K562 (cell line): ENCODE measurements around the gene CNPY4. TPM values are rescaled to one million over a fixed set of nuclear protein-coding genes. Genes with fewer than 3 reads are reported as not detected.

Source experiments
- CEBPG ChIP-seq, 3 experiments: fragments of 200-800 bp in 1 of 3; sonication (Bioruptor generic) in 1 of 3; sonication (generic) in 1 of 3; formaldehyde crosslinking in 1 of 3; IDR thresholded peaks in 2 of 3; conservative IDR thresholded peaks in 1 of 3; 2 replicates each; pipeline versions ENCODE4 v1.6.1 to v1.8.0; 2016 to 2022; ENCODE audit warnings: missing compliant biosample characterization in 2 of 3, missing genetic modification characterization in 2 of 3, mild to moderate bottlenecking in 1 of 3, missing genetic modification reagents in 1 of 3
- CTBP1 ChIP-seq: fragments of 450-650 bp; IDR thresholded peaks from 2 replicates; pipeline ENCODE4 v1.6.1; 2016; ENCODE audit warnings: borderline replicate concordance
- ELF1 ChIP-seq: fragments of 200-800 bp; sonication (Bioruptor generic); IDR thresholded peaks from 2 replicates; pipeline ENCODE4 v1.6.1; 2016; ENCODE audit warnings: missing genetic modification characterization, missing compliant biosample characterization
- FOXK1 ChIP-seq: sonication (generic); formaldehyde crosslinking; IDR thresholded peaks from 2 replicates; pipeline ENCODE4 v1.8.0; 2022; ENCODE audit warnings: missing genetic modification reagents, mild to moderate bottlenecking, borderline replicate concordance
- HMGXB4 ChIP-seq: sonication (generic); formaldehyde crosslinking; IDR thresholded peaks from 2 replicates; pipeline ENCODE4 v1.8.1; 2023; ENCODE audit warnings: mild to moderate bottlenecking, missing genetic modification reagents
- JUN ChIP-seq, 2 experiments: sonication (generic) in 1 of 2; formaldehyde crosslinking in 1 of 2; IDR thresholded peaks; 2 replicates each; pipeline versions ENCODE4 v1.6.1 to v1.8.0; 2012 to 2022; ENCODE audit warnings: borderline replicate concordance in 2 of 2, mild to moderate bottlenecking in 2 of 2, improper control_type of control experiment in 1 of 2, low read depth in 1 of 2, low read length in 1 of 2, missing genetic modification reagents in 1 of 2
- NCOA1 ChIP-seq: fragments of 450-650 bp; IDR thresholded peaks from 2 replicates; pipeline ENCODE4 v1.6.1; 2016; ENCODE audit warnings: low read depth
- PBX2 ChIP-seq, 2 experiments: IDR thresholded peaks in 1 of 2; conservative IDR thresholded peaks in 1 of 2; 2 replicates each; pipeline ENCODE4 v1.6.1; 2016; ENCODE audit warnings: low read depth in 2 of 2, mild to moderate bottlenecking in 1 of 2, missing compliant biosample characterization in 1 of 2, missing genetic modification characterization in 1 of 2, moderate library complexity in 1 of 2
- POLR2H ChIP-seq: IDR thresholded peaks from 2 replicates; pipeline ENCODE4 v1.6.1; 2016; ENCODE audit warnings: missing genetic modification characterization, low read depth, mild to moderate bottlenecking, control low read depth, missing compliant biosample characterization, moderate library complexity
- XRCC3 ChIP-seq: fragments of 450-650 bp; IDR thresholded peaks from 2 replicates; pipeline ENCODE4 v1.6.1; 2017; ENCODE audit warnings: mild to moderate bottlenecking, moderate library complexity
- ZEB2 ChIP-seq: fragments of 450-650 bp; IDR thresholded peaks from 2 replicates; pipeline ENCODE4 v1.6.1; 2016
- ZNF347 ChIP-seq: fragments of 450-650 bp; formaldehyde crosslinking; IDR thresholded peaks from 2 replicates; pipeline ENCODE4 v1.4.0; 2020; ENCODE audit warnings: low read depth, mild to moderate bottlenecking, moderate library complexity
- ZNF583 ChIP-seq: fragments of 250-450 bp; sonication (Bioruptor Pico); IDR thresholded peaks from 2 replicates; pipeline ENCODE4 v1.4.0; 2020
- polyA plus RNA-seq, 8 experiments: library from polyadenylated mRNA; depleted of rRNA in 4 of 8; stranded (reverse) in 5 of 8; unstranded in 3 of 8; fragments of >200 nt; fragmentation: Nextera tagmentation in 2 of 8; fragmentation: Illumina TruSeq in 1 of 8; extraction: Ambion mirVana in 2 of 8; extraction: Trizol in 1 of 8; gene quantifications; 2 replicates each; pipeline versions ENCODE4 v1.2.1 to v1.2.3, GENCODE V29; 2011 to 2014; ENCODE audit warnings: inconsistent platforms in 1 of 8, missing spikeins in 1 of 8
- total RNA-seq, 7 experiments: library from RNA; depleted of rRNA in 6 of 7; stranded (reverse); fragments of >200 nt in 6 of 7; fragmentation: Illumina TruSeq in 2 of 7; extraction: Trizol in 2 of 7; gene quantifications; 2 replicates each; pipeline versions ENCODE4 v1.2.1 to v1.2.3, GENCODE V29; 2011 to 2021; ENCODE audit warnings: low replicate concordance in 1 of 7
- TF ChIP-seq, protein P1 (sequence below): sonication (generic); formaldehyde crosslinking; IDR thresholded peaks from 2 replicates; pipeline ENCODE4 v1.8.0; 2022; ENCODE audit warnings: missing genetic modification reagents, mild to moderate bottlenecking, borderline replicate concordance
- TF ChIP-seq, protein P2 (sequence below): fragments of 450-650 bp; formaldehyde crosslinking; IDR thresholded peaks from 2 replicates; pipeline ENCODE4 v1.4.0; 2020; ENCODE audit warnings: mild to moderate bottlenecking
- TF ChIP-seq, protein P3 (sequence below): fragments of 450-650 bp; conservative IDR thresholded peaks from 2 replicates; pipeline ENCODE4 v1.6.1; 2016; ENCODE audit warnings: missing genetic modification characterization, low read depth, mild to moderate bottlenecking, control low read depth, missing compliant biosample characterization

CNPY4 gene
- total and polyA plus RNA-seq, 9 of the 15 experiments (the other 6 are each of a cell fraction or from before 2014, with no cell fraction given), result 1.9 to 11.2 (median 7.0) TPM

- TF ChIP-seq PBX2 (CRISPR knock-in tag; IDR thresholded peaks at IDR 0.05; ENCODE audit: low read depth), result no peak
- TF ChIP-seq PBX2 (tag; conservative IDR thresholded peaks at IDR 0.05; ENCODE audit: low read depth), result no peak; the same call in 1 of the 2 replicates
- TF ChIP-seq JUN (IDR thresholded peaks at IDR 0.05; ENCODE audit: borderline replicate concordance, low read depth, low read length), result no peak
- no peak for TF ChIP-seq JUN (CRISPR knock-in tag; IDR thresholded peaks at IDR 0.05; ENCODE audit: borderline replicate concordance)
- TF ChIP-seq POLR2H (tag), result no peak
- no peak for TF ChIP-seq CEBPG (CRISPR knock-in tag; IDR thresholded peaks at IDR 0.05)
- no peak for TF ChIP-seq CEBPG (tag; conservative IDR thresholded peaks at IDR 0.05 in 1 of 2, IDR thresholded peaks at IDR 0.05 in 1 of 2)
- TF ChIP-seq, protein P1, sequence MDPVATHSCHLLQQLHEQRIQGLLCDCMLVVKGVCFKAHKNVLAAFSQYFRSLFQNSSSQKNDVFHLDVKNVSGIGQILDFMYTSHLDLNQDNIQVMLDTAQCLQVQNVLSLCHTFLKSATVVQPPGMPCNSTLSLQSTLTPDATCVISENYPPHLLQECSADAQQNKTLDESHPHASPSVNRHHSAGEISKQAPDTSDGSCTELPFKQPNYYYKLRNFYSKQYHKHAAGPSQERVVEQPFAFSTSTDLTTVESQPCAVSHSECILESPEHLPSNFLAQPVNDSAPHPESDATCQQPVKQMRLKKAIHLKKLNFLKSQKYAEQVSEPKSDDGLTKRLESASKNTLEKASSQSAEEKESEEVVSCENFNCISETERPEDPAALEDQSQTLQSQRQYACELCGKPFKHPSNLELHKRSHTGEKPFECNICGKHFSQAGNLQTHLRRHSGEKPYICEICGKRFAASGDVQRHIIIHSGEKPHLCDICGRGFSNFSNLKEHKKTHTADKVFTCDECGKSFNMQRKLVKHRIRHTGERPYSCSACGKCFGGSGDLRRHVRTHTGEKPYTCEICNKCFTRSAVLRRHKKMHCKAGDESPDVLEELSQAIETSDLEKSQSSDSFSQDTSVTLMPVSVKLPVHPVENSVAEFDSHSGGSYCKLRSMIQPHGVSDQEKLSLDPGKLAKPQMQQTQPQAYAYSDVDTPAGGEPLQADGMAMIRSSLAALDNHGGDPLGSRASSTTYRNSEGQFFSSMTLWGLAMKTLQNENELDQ (CRISPR knock-in tag), result no peak
- no peak for TF ChIP-seq XRCC3
- TF ChIP-seq CTBP1, result peak; percentile 78
- TF ChIP-seq, protein P2, sequence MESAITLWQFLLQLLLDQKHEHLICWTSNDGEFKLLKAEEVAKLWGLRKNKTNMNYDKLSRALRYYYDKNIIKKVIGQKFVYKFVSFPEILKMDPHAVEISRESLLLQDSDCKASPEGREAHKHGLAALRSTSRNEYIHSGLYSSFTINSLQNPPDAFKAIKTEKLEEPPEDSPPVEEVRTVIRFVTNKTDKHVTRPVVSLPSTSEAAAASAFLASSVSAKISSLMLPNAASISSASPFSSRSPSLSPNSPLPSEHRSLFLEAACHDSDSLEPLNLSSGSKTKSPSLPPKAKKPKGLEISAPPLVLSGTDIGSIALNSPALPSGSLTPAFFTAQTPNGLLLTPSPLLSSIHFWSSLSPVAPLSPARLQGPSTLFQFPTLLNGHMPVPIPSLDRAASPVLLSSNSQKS, result no peak
- TF ChIP-seq ZEB2, result peak; percentile 40; the same call in 1 of the 2 replicates
- TF ChIP-seq NCOA1, result peak; percentile 65; the same call in 1 of the 2 replicates
- TF ChIP-seq, protein P3, sequence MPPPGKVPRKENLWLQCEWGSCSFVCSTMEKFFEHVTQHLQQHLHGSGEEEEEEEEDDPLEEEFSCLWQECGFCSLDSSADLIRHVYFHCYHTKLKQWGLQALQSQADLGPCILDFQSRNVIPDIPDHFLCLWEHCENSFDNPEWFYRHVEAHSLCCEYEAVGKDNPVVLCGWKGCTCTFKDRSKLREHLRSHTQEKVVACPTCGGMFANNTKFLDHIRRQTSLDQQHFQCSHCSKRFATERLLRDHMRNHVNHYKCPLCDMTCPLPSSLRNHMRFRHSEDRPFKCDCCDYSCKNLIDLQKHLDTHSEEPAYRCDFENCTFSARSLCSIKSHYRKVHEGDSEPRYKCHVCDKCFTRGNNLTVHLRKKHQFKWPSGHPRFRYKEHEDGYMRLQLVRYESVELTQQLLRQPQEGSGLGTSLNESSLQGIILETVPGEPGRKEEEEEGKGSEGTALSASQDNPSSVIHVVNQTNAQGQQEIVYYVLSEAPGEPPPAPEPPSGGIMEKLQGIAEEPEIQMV, result no peak
- peak; percentile 95 for TF ChIP-seq ELF1 (tag)
- no peak for TF ChIP-seq ZNF347
- TF ChIP-seq FOXK1 (CRISPR knock-in tag), result 0 out of 2 replicates have a peak, but pooled peaks have one; percentile 54
- TF ChIP-seq HMGXB4, result peak; percentile 44; the same call in 1 of the 2 replicates
- TF ChIP-seq ZNF583 (CRISPR knock-in tag), result no peak
Observed at GRCh38 chr7:100100420-100101015, 18.9 kb upstream of the CNPY4 start (continued).
